ENCODE measurements around the gene SMCO2.

- TF ChIP-seq CTCF (IDR thresholded peaks at IDR 0.05): no peak
- TF ChIP-seq POLR2A (IDR thresholded peaks at IDR 0.05): no peak
- no peak for TF ChIP-seq POLR2AphosphoS5 (IDR thresholded peaks at IDR 0.05)
Observed at GRCh38 chr12:27480016-27480415, 33.5 kb downstream of the SMCO2 start.
